ENCODE measurements around the gene HIPK2. TPM values are rescaled to one million over a fixed set of nuclear protein-coding genes. Genes with fewer than 3 reads are reported as not detected.

HIPK2 gene
- total and polyA plus RNA-seq, 10 of the 15 experiments (the other 5 are each of a cell fraction or from before 2014, with no cell fraction given): 1.7 to 39.0 (median 9.4) TPM

GRCh38 chr7:139693651-139694388, 84.0 kb downstream of the HIPK2 start (continued):
- no peak for TF ChIP-seq ZNF592 (IDR thresholded peaks at IDR 0.05)
- TF ChIP-seq CTCF (IDR thresholded peaks at IDR 0.05 in 2 of 3, conservative IDR thresholded peaks at IDR 0.05 in 1 of 3; ENCODE audit: control insufficient read depth in 2 of 3, extremely low read depth in 1 of 3, insufficient read depth in 1 of 3, low read depth in 3 of 3, low read length in 3 of 3): no peak
- TF ChIP-seq TCF12 (IDR thresholded peaks at IDR 0.05; ENCODE audit: low read depth, low read length): no peak
- no peak for TF ChIP-seq EP300 (IDR thresholded peaks at IDR 0.05; ENCODE audit: borderline replicate concordance in 1 of 2, control insufficient read depth in 1 of 2, low read depth in 2 of 2, low read length in 2 of 2)

All from GM12878 (cell line).